Measurements from ENCODE around the gene MRM1.

Gene MRM1

GRCh38 chr17:36641877-36642845, 40.8 kb downstream of the MRM1 start:
- Histone ChIP-seq H3K4me1 (ENCODE audit: control insufficient read depth, insufficient read depth, low read length) (peaks cover 8% of the 10 kb centered on the region), H3K9ac (ENCODE audit: low read length) (no peak overlapping the region), H3K9me3 (ENCODE audit: control insufficient read depth, low read length) (no peaks in the 10 kb centered on the region), H3K27me3 (ENCODE audit: control insufficient read depth, insufficient read depth, low read length) (peaks cover 68% of the 10 kb centered on the region), H3K36me3 (ENCODE audit: control insufficient read depth, insufficient read depth, low read length) (no peaks in the 10 kb centered on the region), H3K4me3 (ENCODE audit: low read length) (no peak overlapping the region)

- H3K4me1 ChIP-seq (ENCODE audit: control insufficient read depth, insufficient read depth, low read length) = peaks cover 8% of the 10 kb centered on the region
- H3K9ac ChIP-seq (ENCODE audit: low read length) = no peak overlapping the region
- no peaks in the 10 kb centered on the region for H3K9me3 ChIP-seq (ENCODE audit: control insufficient read depth, low read length)
- peaks cover 69% of the 10 kb centered on the region for H3K27me3 ChIP-seq (ENCODE audit: control insufficient read depth, insufficient read depth, low read length)
- H3K4me3 ChIP-seq (ENCODE audit: low read length) = no peak overlapping the region
- no peaks in the 10 kb centered on the region for H3K36me3 ChIP-seq (ENCODE audit: control insufficient read depth, insufficient read depth, low read length)
Observed at GRCh38 chr17:36643086-36643685, 41.8 kb downstream of the MRM1 start.

GRCh38 chr17:36645422-36645821, 44.0 kb downstream of the MRM1 start:
- Histone ChIP-seq H3K4me3 (ENCODE audit: low read length) (no peak overlapping the region), H3K9ac (ENCODE audit: low read length) (no peak overlapping the region), H3K36me3 (ENCODE audit: control insufficient read depth, insufficient read depth, low read length) (no peaks in the 10 kb centered on the region), H3K9me3 (ENCODE audit: control insufficient read depth, low read length) (no peaks in the 10 kb centered on the region), H3K27me3 (ENCODE audit: control insufficient read depth, insufficient read depth, low read length) (peaks cover 62% of the 10 kb centered on the region), H3K4me1 (ENCODE audit: control insufficient read depth, insufficient read depth, low read length) (peaks cover 8% of the 10 kb centered on the region)

GRCh38 chr17:36647636-36648035, 46.3 kb downstream of the MRM1 start:
- no peaks in the 10 kb centered on the region for H3K9me3 ChIP-seq (ENCODE audit: control insufficient read depth, low read length)
- H3K36me3 ChIP-seq (ENCODE audit: control insufficient read depth, insufficient read depth, low read length) = no peaks in the 10 kb centered on the region
- H3K9ac ChIP-seq (ENCODE audit: low read length) = no peak overlapping the region
- peaks cover 40% of the 10 kb centered on the region for H3K27me3 ChIP-seq (ENCODE audit: control insufficient read depth, insufficient read depth, low read length)
- no peak overlapping the region for H3K4me3 ChIP-seq (ENCODE audit: low read length)
- H3K4me1 ChIP-seq (ENCODE audit: control insufficient read depth, insufficient read depth, low read length) = no peaks in the 10 kb centered on the region

GRCh38 chr17:36650096-36650775, 48.9 kb downstream of the MRM1 start:
- Histone ChIP-seq H3K9ac (ENCODE audit: low read length) (no peak overlapping the region), H3K9me3 (ENCODE audit: control insufficient read depth, low read length) (no peaks in the 10 kb centered on the region), H3K27me3 (ENCODE audit: control insufficient read depth, insufficient read depth, low read length) (peaks cover 19% of the 10 kb centered on the region), H3K4me1 (ENCODE audit: control insufficient read depth, insufficient read depth, low read length) (no peaks in the 10 kb centered on the region), H3K36me3 (ENCODE audit: control insufficient read depth, insufficient read depth, low read length) (no peaks in the 10 kb centered on the region), H3K4me3 (ENCODE audit: low read length) (no peak overlapping the region)

- Histone ChIP-seq H3K36me3 (ENCODE audit: control insufficient read depth, insufficient read depth, low read length) (no peaks in the 10 kb centered on the region), H3K4me1 (ENCODE audit: control insufficient read depth, insufficient read depth, low read length) (peaks cover 9% of the 10 kb centered on the region), H3K9me3 (ENCODE audit: control insufficient read depth, low read length) (no peaks in the 10 kb centered on the region), H3K27me3 (ENCODE audit: control insufficient read depth, insufficient read depth, low read length) (peaks cover 26% of the 10 kb centered on the region), H3K4me3 (ENCODE audit: low read length) (no peak overlapping the region), H3K9ac (ENCODE audit: low read length) (no peak overlapping the region)
Observed at GRCh38 chr17:36653374-36653773, 52.0 kb downstream of the MRM1 start.

GRCh38 chr17:36653856-36654255, 52.5 kb downstream of the MRM1 start:
- Histone ChIP-seq H3K27me3 (ENCODE audit: control insufficient read depth, insufficient read depth, low read length) (peaks cover 28% of the 10 kb centered on the region), H3K4me3 (ENCODE audit: low read length) (no peak overlapping the region), H3K36me3 (ENCODE audit: control insufficient read depth, insufficient read depth, low read length) (no peaks in the 10 kb centered on the region), H3K4me1 (ENCODE audit: control insufficient read depth, insufficient read depth, low read length) (peaks cover 9% of the 10 kb centered on the region), H3K9me3 (ENCODE audit: control insufficient read depth, low read length) (no peaks in the 10 kb centered on the region), H3K9ac (ENCODE audit: low read length) (no peak overlapping the region)

GRCh38 chr17:36655726-36656125, 54.3 kb downstream of the MRM1 start:
- Histone ChIP-seq H3K27me3 (ENCODE audit: control insufficient read depth, insufficient read depth, low read length) (peaks cover 32% of the 10 kb centered on the region), H3K4me1 (ENCODE audit: control insufficient read depth, insufficient read depth, low read length) (peaks cover 9% of the 10 kb centered on the region)

GRCh38 chr17:36657390-36657762, 56.0 kb downstream of the MRM1 start:
- Histone ChIP-seq H3K27me3 (ENCODE audit: control insufficient read depth, insufficient read depth, low read length) (peaks cover 40% of the 10 kb centered on the region), H3K4me1 (ENCODE audit: control insufficient read depth, insufficient read depth, low read length) (peaks cover 9% of the 10 kb centered on the region), H3K9ac (ENCODE audit: low read length) (no peak overlapping the region), H3K9me3 (ENCODE audit: control insufficient read depth, low read length) (no peaks in the 10 kb centered on the region), H3K36me3 (ENCODE audit: control insufficient read depth, insufficient read depth, low read length) (no peaks in the 10 kb centered on the region), H3K4me3 (ENCODE audit: low read length) (no peak overlapping the region)

More at GRCh38 chr17:36655726-36656125, 54.3 kb downstream of the MRM1 start:
- Histone ChIP-seq H3K36me3 (ENCODE audit: control insufficient read depth, insufficient read depth, low read length) (no peaks in the 10 kb centered on the region), H3K9ac (ENCODE audit: low read length) (no peak overlapping the region), H3K4me3 (ENCODE audit: low read length) (no peak overlapping the region), H3K9me3 (ENCODE audit: control insufficient read depth, low read length) (no peaks in the 10 kb centered on the region)

- H3K27me3 ChIP-seq (ENCODE audit: control insufficient read depth, insufficient read depth, low read length) = peaks cover 40% of the 10 kb centered on the region
- peaks cover 9% of the 10 kb centered on the region for H3K4me1 ChIP-seq (ENCODE audit: control insufficient read depth, insufficient read depth, low read length)
- no peaks in the 10 kb centered on the region for H3K9me3 ChIP-seq (ENCODE audit: control insufficient read depth, low read length)
- no peaks in the 10 kb centered on the region for H3K36me3 ChIP-seq (ENCODE audit: control insufficient read depth, insufficient read depth, low read length)
- H3K4me3 ChIP-seq (ENCODE audit: low read length) = no peak overlapping the region
- no peak overlapping the region for H3K9ac ChIP-seq (ENCODE audit: low read length)
Observed at GRCh38 chr17:36657763-36658490, 56.5 kb downstream of the MRM1 start.
